ENCODE results near the gene PARD3B. TPM values are rescaled to one million over a fixed set of nuclear protein-coding genes. Genes with fewer than 3 reads are reported as not detected.

PARD3B gene
- total and polyA plus RNA-seq, 2 of the 13 experiments (the other 11 are each of a cell fraction or from before 2014, with no cell fraction given), result 0.71 to 2.3 TPM

GRCh38 chr2:204544961-204545860 lies at the start of gene PARD3B (continued):
- TF ChIP-seq NFAT5 (CRISPR knock-in tag; IDR thresholded peaks at IDR 0.05) (peak; percentile 83), ZBTB44 (CRISPR knock-in tag; IDR thresholded peaks at IDR 0.05) (0 out of 2 replicates have a peak, but pooled peaks have one; percentile 6), KDM4B (CRISPR knock-in tag; IDR thresholded peaks at IDR 0.05) (no peak), ZBTB1 (CRISPR knock-in tag; IDR thresholded peaks at IDR 0.05; ENCODE audit: borderline replicate concordance) (no peak), NR1H2 (CRISPR knock-in tag; IDR thresholded peaks at IDR 0.05; ENCODE audit: borderline replicate concordance, low read depth) (no peak), CEBPB (IDR thresholded peaks at IDR 0.05; ENCODE audit: borderline replicate concordance, low read depth, low read length) (no peak), CBX5 (CRISPR knock-in tag; IDR thresholded peaks at IDR 0.05; ENCODE audit: borderline replicate concordance) (no peak), TSC22D2 (CRISPR knock-in tag; IDR thresholded peaks at IDR 0.05; ENCODE audit: borderline replicate concordance) (no peak), MLXIP (CRISPR knock-in tag; IDR thresholded peaks at IDR 0.05; ENCODE audit: borderline replicate concordance) (no peak), ARNTL (CRISPR knock-in tag; IDR thresholded peaks at IDR 0.05) (no peak), IKZF4 (CRISPR knock-in tag; IDR thresholded peaks at IDR 0.05; ENCODE audit: borderline replicate concordance, low read depth, not compliant biosample characterization) (no peak), ZNF557 (CRISPR knock-in tag; IDR thresholded peaks at IDR 0.05) (0 out of 2 replicates have a peak, but pooled peaks have one; percentile 61), ZKSCAN5 (CRISPR knock-in tag; IDR thresholded peaks at IDR 0.05) (no peak), SMARCC2 (IDR thresholded peaks at IDR 0.05) (no peak), KDM3A (CRISPR knock-in tag; IDR thresholded peaks at IDR 0.05; ENCODE audit: low read depth) (no peak), AGO1 (IDR thresholded peaks at IDR 0.05; ENCODE audit: low read depth, low read length, poor library complexity, severe bottlenecking) (no peak), ZNF18 (CRISPR knock-in tag; IDR thresholded peaks at IDR 0.05; ENCODE audit: insufficient replicate concordance) (no peak)

All from HepG2 (cell line).